Endothelial cell of umbilical vein (primary cell): ENCODE measurements around the gene RYR3. TPM values are rescaled to one million over a fixed set of nuclear protein-coding genes. Genes with fewer than 3 reads are reported as not detected.

Experiments used
- BruUV-seq: library from RNA; stranded (reverse); fragments of 400-500 nt; replicated peaks from 2 replicates; lab custom pipeline; 2021; lab: Mats Ljungman, UMichigan
- CTCF ChIA-PET: fragments of 300-600, 350-600 bp; sonication (Branson Sonifier 250); formaldehyde crosslinking; loops from one replicate; lab custom pipeline; 2021; ENCODE audit warnings: antibody characterized with exemption, inconsistent platforms; lab: Charles Lee
- POLR2A ChIA-PET: fragments of 300-600, 350-600 bp; sonication (Branson Sonifier 250); formaldehyde crosslinking; loops from one replicate; lab custom pipeline; 2021; ENCODE audit warnings: antibody characterized with exemption, inconsistent platforms; lab: Charles Lee
- DNase-seq: peaks from one replicate; pipeline ENCODE4 v3.0.0-alpha.2; 2011; ENCODE audit warnings: low read depth, low spot score
- FAIRE-seq: peaks from 2 replicates; lab custom pipeline; 2011; peaks lifted over from hg19 to GRCh38; lab: Jason Lieb, UNC
- H2AFZ ChIP-seq: 2 replicates; pipeline ENCODE4 v1.6.0; 2012; ENCODE audit warnings: low read depth, low read length, control low read depth, inconsistent platforms
- H3K27ac ChIP-seq: 2 replicates; pipeline ENCODE4 v1.5.1; 2011; ENCODE audit warnings: low read depth, mild to moderate bottlenecking, control low read depth, low read length, moderate library complexity; ENCODE audit not compliant: insufficient read depth
- H3K27me3 ChIP-seq, 2 experiments: 2 replicates each; pipeline versions ENCODE4 v1.6.0 to v1.6.1; 2011; ENCODE audit warnings: low read length in 2 of 2, mixed read lengths in 1 of 2; ENCODE audit not compliant: control insufficient read depth in 2 of 2, insufficient read depth in 2 of 2
- H3K36me3 ChIP-seq, 2 experiments: 2 replicates in 1 of 2; 3 replicates in 1 of 2; pipeline ENCODE4 v1.5.1; 2011; ENCODE audit warnings: low read length in 2 of 2, mild to moderate bottlenecking in 1 of 2, moderate library complexity in 1 of 2; ENCODE audit not compliant: control insufficient read depth in 2 of 2, insufficient read depth in 2 of 2; ENCODE audit errors: extremely low read depth in 1 of 2
- H3K4me1 ChIP-seq: 3 replicates; pipeline ENCODE4 v1.5.1; 2011; ENCODE audit warnings: mild to moderate bottlenecking, low read length; ENCODE audit not compliant: control insufficient read depth, insufficient read depth; ENCODE audit errors: extremely low read depth
- H3K4me2 ChIP-seq: 2 replicates; pipeline ENCODE4 v1.6.1; 2011; ENCODE audit warnings: low read length, control low read depth, mixed read lengths; ENCODE audit not compliant: insufficient read depth
- H3K4me3 ChIP-seq, 3 experiments: fragments of 200-600 bp in 1 of 3; sonication (generic), shearing (Covaris generic) in 1 of 3; replicated peaks in 1 of 3; 2 replicates each; pipeline ENCODE4 v1.5.1; 2011 to 2016; ENCODE audit warnings: control low read depth in 3 of 3, low read length in 3 of 3, mild to moderate bottlenecking in 2 of 3, inconsistent platforms in 1 of 3, low read depth in 1 of 3, moderate library complexity in 1 of 3; ENCODE audit not compliant: insufficient read depth in 1 of 3
- H3K79me2 ChIP-seq: 2 replicates; pipeline ENCODE4 v1.6.0; 2012; ENCODE audit warnings: low read length, inconsistent platforms; ENCODE audit not compliant: control insufficient read depth, insufficient read depth
- H3K9ac ChIP-seq: replicated peaks from 2 replicates; pipeline ENCODE3; 2011; ENCODE audit warnings: low read length, control low read depth; ENCODE audit not compliant: insufficient read depth; ENCODE audit errors: extremely low read depth
- H3K9me1 ChIP-seq: replicated peaks from 3 replicates; pipeline ENCODE4 v1.6.0; 2011; ENCODE audit warnings: mild to moderate bottlenecking, low read length; ENCODE audit not compliant: control insufficient read depth, insufficient read depth; ENCODE audit errors: extremely low read depth
- H3K9me3 ChIP-seq: replicated peaks from 2 replicates; pipeline ENCODE4 v1.5.1; 2012; ENCODE audit warnings: low read length, inconsistent platforms; ENCODE audit not compliant: control insufficient read depth, insufficient read depth
- H4K20me1 ChIP-seq: replicated peaks from 2 replicates; pipeline ENCODE3; 2011; ENCODE audit warnings: mild to moderate bottlenecking, low read length; ENCODE audit not compliant: control insufficient read depth, insufficient read depth; ENCODE audit errors: extremely low read depth
- EZH2 ChIP-seq: IDR thresholded peaks from 2 replicates; pipeline ENCODE4 v1.6.1; 2012; ENCODE audit warnings: borderline replicate concordance, low read depth, mild to moderate bottlenecking, moderate library complexity, low read length, inconsistent platforms; ENCODE audit not compliant: severe bottlenecking
- FOS ChIP-seq: IDR thresholded peaks from 2 replicates; pipeline ENCODE4 v1.6.1; 2011; ENCODE audit warnings: mild to moderate bottlenecking, low read length, moderate library complexity, borderline replicate concordance; ENCODE audit not compliant: insufficient read depth
- GATA2 ChIP-seq: IDR thresholded peaks from 2 replicates; pipeline ENCODE4 v1.7.0; 2011; ENCODE audit warnings: low read depth, mild to moderate bottlenecking, moderate library complexity, mixed read lengths, low read length; ENCODE audit not compliant: insufficient read length, insufficient read depth
- JUN ChIP-seq: IDR thresholded peaks from 2 replicates; pipeline ENCODE4 v1.6.1; 2011; ENCODE audit warnings: borderline replicate concordance, low read depth; ENCODE audit not compliant: insufficient read length, insufficient read depth
- MYC ChIP-seq: IDR thresholded peaks from one replicate; pipeline ENCODE4 v1.6.1; 2011; ENCODE audit warnings: mild to moderate bottlenecking, low read depth, low read length
- POLR2A ChIP-seq: IDR thresholded peaks from 2 replicates; pipeline ENCODE4 v1.6.1; 2012; ENCODE audit warnings: low read depth, mild to moderate bottlenecking, control low read depth, low read length
- POLR2AphosphoS5 ChIP-seq: IDR thresholded peaks from 2 replicates; pipeline ENCODE4 v1.6.1; 2012; ENCODE audit warnings: low read depth, mild to moderate bottlenecking, control low read depth, low read length, moderate library complexity; ENCODE audit not compliant: insufficient read depth
- dilution Hi-C: fragments of 300-500 bp; cut with MboI; formaldehyde crosslinking; loops from one replicate; pipeline ENCODE4 v1.15.0; 2019; ENCODE audit warnings: low sequenced_read_pairs; ENCODE audit not compliant: extremely low pct_ligation_motif_present
- intact Hi-C: fragments of 100-400 bp; cut with micrococcal nuclease; formaldehyde crosslinking; loops from one replicate; pipeline ENCODE4 v1.10.0; 2022
- polyA plus RNA-seq, 4 experiments: library from polyadenylated mRNA; depleted of rRNA in 3 of 4; stranded (reverse) in 3 of 4; unstranded in 1 of 4; fragments of >200 nt; gene quantifications; 2 replicates each; pipeline versions ENCODE4 v1.2.1 to v1.2.3, GENCODE V29; 2011 to 2012; ENCODE audit warnings: missing spikeins in 1 of 4
- total RNA-seq: library from RNA; stranded (reverse); gene quantifications from 2 replicates; pipeline ENCODE4 v1.2.3, GENCODE V29; 2021
- TF ChIP-seq, protein P1 (sequence below), 2 donors: IDR thresholded peaks; 1 replicate in 1 of 2; 2 replicates in 1 of 2; pipeline ENCODE4 v1.5.1; 2011; ENCODE audit warnings: low read length in 2 of 2, mild to moderate bottlenecking in 2 of 2, moderate library complexity in 2 of 2, control low read depth in 1 of 2, inconsistent platforms in 1 of 2, low read depth in 1 of 2; ENCODE audit not compliant: insufficient read depth in 1 of 2; ENCODE audit errors: extremely low read depth in 1 of 2
- TF ChIP-seq, protein P2 (sequence below): IDR thresholded peaks from 2 replicates; pipeline ENCODE4 v1.6.1; 2011; ENCODE audit not compliant: insufficient read depth, insufficient read length

RYR3 gene
- total and polyA plus RNA-seq, 2 donors (not counting 3 experiments of a cell fraction or from before 2014, with no cell fraction given): not detected

DNA sequence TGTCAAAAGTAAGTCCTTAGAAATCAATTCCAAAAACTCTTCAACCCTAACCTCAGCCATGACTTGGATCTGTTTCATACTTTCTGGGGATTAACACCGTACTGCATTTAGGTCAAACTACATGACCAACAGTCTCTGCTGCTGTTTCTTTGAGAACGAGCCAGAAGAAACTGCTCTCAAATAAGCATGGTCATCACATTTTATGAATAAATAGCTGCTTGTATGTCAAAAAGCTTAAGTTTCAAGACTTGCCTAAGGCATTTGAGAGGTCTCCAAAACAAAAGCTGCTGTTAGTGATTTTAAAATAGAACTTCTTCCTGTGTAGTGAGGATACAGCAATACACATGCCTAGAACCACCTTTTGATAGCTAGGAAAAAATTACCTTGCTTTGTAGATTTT, 491.2 kb downstream of the RYR3 start:
- dilution Hi-C loops: no loop called here
- POLR2A ChIA-PET: no interaction called here
- no peak for DNase-seq

More for the DNA sequence above, 491.2 kb downstream of the RYR3 start:
- no peaks in the 10 kb centered on the region for H3K9me1 ChIP-seq
- no peaks in the 10 kb centered on the region for H3K36me3 ChIP-seq
- no peaks in the 10 kb centered on the region for H3K79me2 ChIP-seq
- no peak overlapping the region for H3K27ac ChIP-seq
- no peaks in the 10 kb centered on the region for H4K20me1 ChIP-seq
- no peaks in the 10 kb centered on the region for H3K4me1 ChIP-seq
- no peak overlapping the region for H2AFZ ChIP-seq
- H3K9ac ChIP-seq: no peak overlapping the region
- H3K4me3 ChIP-seq: no peak overlapping the region
- H3K9me3 ChIP-seq: no peaks in the 10 kb centered on the region
- TF ChIP-seq EZH2 (no peak), GATA2 (no peak), MYC (no peak), POLR2A (no peak), POLR2AphosphoS5 (no peak), JUN (no peak), FOS (no peak)
- TF ChIP-seq, protein P1, sequence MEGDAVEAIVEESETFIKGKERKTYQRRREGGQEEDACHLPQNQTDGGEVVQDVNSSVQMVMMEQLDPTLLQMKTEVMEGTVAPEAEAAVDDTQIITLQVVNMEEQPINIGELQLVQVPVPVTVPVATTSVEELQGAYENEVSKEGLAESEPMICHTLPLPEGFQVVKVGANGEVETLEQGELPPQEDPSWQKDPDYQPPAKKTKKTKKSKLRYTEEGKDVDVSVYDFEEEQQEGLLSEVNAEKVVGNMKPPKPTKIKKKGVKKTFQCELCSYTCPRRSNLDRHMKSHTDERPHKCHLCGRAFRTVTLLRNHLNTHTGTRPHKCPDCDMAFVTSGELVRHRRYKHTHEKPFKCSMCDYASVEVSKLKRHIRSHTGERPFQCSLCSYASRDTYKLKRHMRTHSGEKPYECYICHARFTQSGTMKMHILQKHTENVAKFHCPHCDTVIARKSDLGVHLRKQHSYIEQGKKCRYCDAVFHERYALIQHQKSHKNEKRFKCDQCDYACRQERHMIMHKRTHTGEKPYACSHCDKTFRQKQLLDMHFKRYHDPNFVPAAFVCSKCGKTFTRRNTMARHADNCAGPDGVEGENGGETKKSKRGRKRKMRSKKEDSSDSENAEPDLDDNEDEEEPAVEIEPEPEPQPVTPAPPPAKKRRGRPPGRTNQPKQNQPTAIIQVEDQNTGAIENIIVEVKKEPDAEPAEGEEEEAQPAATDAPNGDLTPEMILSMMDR (IDR thresholded peaks at IDR 0.05; ENCODE audit: extremely low read depth in 1 of 2, insufficient read depth in 1 of 2, low read depth in 1 of 2, low read length in 2 of 2): no peak
- TF ChIP-seq, protein P2, sequence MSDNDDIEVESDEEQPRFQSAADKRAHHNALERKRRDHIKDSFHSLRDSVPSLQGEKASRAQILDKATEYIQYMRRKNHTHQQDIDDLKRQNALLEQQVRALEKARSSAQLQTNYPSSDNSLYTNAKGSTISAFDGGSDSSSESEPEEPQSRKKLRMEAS: no peak
- peaks cover 0 to 6% of the 10 kb centered on the region in 2 experiments for H3K27me3 ChIP-seq
- no peak for FAIRE-seq
- H3K4me2 ChIP-seq: no peak overlapping the region
- intact Hi-C loops: no loop called here
- BruUV-seq: no TSS peak
- CTCF ChIA-PET: no interaction called here
